ENCODE measurements around the gene ZNF280A. TPM values are rescaled to one million over a fixed set of nuclear protein-coding genes. Genes with fewer than 3 reads are reported as not detected.

Gene ZNF280A
- total and polyA plus RNA-seq, 9 of the 15 experiments (the other 6 are each of a cell fraction or from before 2014, with no cell fraction given), result 19.0 to 40.8 (median 28.6) TPM

- in situ Hi-C loops (cut with MboI) (no loop called here), intact Hi-C loops (cut with micrococcal nuclease) (loop anchor here (1.0 to 10.0 kb wide), 9 partner anchors 17 to 924 kb away; partner anchors contain the start of genes CCDC116, MAPK1, YDJC and ZNF280A)
- no TSS peak for BruUV-seq (replicated peaks)
- Histone ChIP-seq H3K36me3 (ENCODE audit: control insufficient read depth, insufficient read depth, low read length) (peaks cover 33% of the 10 kb centered on the region), H3K4me1 (replicated peaks in 1 of 2; ENCODE audit: control insufficient read depth in 2 of 2, insufficient read depth in 2 of 2, low read length in 2 of 2) (peaks cover 39 to 43% of the 10 kb centered on the region in 2 experiments), H3K27ac (ENCODE audit: extremely low read depth, low read depth, low read length) (peak within 1 kb of the TSS; percentile 78), H3K4me3 (peak within 1 kb of the TSS; percentile 54), H4K20me1 (replicated peaks; ENCODE audit: control insufficient read depth, insufficient read depth, low read length) (peaks cover 27% of the 10 kb centered on the region), H3K27me3 (ENCODE audit: control insufficient read depth in 2 of 2, insufficient read depth in 2 of 2, low read length in 2 of 2) (no peaks in the 10 kb centered on the region; a peak in 1 of 5 replicates), H3K9me1 (ENCODE audit: control insufficient read depth, insufficient read depth, low read length) (peaks cover 20% of the 10 kb centered on the region), H3K79me2 (ENCODE audit: control insufficient read depth, insufficient read depth, low read length) (peaks cover 40% of the 10 kb centered on the region), H3K9ac (ENCODE audit: insufficient read depth in 1 of 2, low read depth in 2 of 2, low read length in 2 of 2) (peak within 1 kb of the TSS; percentile 79 to 91), H3K9me3 (replicated peaks; ENCODE audit: control insufficient read depth, insufficient read depth, low read depth, low read length) (no peaks in the 10 kb centered on the region), H3K4me2 (ENCODE audit: insufficient read depth, low read length) (peak within 1 kb of the TSS; percentile 82), H2AFZ (ENCODE audit: low read depth, low read length) (peak within 1 kb of the TSS; percentile 86)
- CTCF ChIA-PET (ENCODE audit: low intra/inter-chr PET ratio), result interaction anchor here (0.6 to 4.2 kb wide), 23 partner anchors 8 to 150 kb away, joined by 3 to 65 read pairs (median 4); partner anchors contain the start of genes ZNF280A and ZNF280B
- POLR2A ChIA-PET, result interaction anchor here (0.5 to 4.6 kb wide), 42 partner anchors 9 to 665 kb away, joined by 3 to 64 read pairs (median 5); partner anchors contain the start of genes ZNF280A and ZNF280B
- FAIRE-seq (peak; percentile 98), DNase-seq (ENCODE audit: extremely low read depth in 1 of 4, low spot score in 3 of 4) (peak; percentile 100), ATAC-seq (peak; percentile 92)
- WGBS (ENCODE audit: insufficient coverage, low coverage, missing lambda C conversion rate), result 5% methylated on average over 32 of the region's 32 CpGs
- no peak for TF ChIP-seq KLF6 (CRISPR knock-in tag; IDR thresholded peaks at IDR 0.05; ENCODE audit: borderline replicate concordance)
- TF ChIP-seq, protein P1, sequence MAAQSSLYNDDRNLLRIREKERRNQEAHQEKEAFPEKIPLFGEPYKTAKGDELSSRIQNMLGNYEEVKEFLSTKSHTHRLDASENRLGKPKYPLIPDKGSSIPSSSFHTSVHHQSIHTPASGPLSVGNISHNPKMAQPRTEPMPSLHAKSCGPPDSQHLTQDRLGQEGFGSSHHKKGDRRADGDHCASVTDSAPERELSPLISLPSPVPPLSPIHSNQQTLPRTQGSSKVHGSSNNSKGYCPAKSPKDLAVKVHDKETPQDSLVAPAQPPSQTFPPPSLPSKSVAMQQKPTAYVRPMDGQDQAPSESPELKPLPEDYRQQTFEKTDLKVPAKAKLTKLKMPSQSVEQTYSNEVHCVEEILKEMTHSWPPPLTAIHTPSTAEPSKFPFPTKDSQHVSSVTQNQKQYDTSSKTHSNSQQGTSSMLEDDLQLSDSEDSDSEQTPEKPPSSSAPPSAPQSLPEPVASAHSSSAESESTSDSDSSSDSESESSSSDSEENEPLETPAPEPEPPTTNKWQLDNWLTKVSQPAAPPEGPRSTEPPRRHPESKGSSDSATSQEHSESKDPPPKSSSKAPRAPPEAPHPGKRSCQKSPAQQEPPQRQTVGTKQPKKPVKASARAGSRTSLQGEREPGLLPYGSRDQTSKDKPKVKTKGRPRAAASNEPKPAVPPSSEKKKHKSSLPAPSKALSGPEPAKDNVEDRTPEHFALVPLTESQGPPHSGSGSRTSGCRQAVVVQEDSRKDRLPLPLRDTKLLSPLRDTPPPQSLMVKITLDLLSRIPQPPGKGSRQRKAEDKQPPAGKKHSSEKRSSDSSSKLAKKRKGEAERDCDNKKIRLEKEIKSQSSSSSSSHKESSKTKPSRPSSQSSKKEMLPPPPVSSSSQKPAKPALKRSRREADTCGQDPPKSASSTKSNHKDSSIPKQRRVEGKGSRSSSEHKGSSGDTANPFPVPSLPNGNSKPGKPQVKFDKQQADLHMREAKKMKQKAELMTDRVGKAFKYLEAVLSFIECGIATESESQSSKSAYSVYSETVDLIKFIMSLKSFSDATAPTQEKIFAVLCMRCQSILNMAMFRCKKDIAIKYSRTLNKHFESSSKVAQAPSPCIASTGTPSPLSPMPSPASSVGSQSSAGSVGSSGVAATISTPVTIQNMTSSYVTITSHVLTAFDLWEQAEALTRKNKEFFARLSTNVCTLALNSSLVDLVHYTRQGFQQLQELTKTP (IDR thresholded peaks at IDR 0.05; ENCODE audit: low read depth in 1 of 2, partially characterized antibody in 2 of 2), result no peak
- no peak for TF ChIP-seq EP400 (IDR thresholded peaks at IDR 0.05)
- no peak for TF ChIP-seq KAT2B (IDR thresholded peaks at IDR 0.05; ENCODE audit: low read depth, low read length)
- TF ChIP-seq EGR1 (conservative IDR thresholded peaks at IDR 0.05), result no peak
- TF ChIP-seq KLF1 (tag; IDR thresholded peaks at IDR 0.05), result no peak
- TF ChIP-seq, protein P2, sequence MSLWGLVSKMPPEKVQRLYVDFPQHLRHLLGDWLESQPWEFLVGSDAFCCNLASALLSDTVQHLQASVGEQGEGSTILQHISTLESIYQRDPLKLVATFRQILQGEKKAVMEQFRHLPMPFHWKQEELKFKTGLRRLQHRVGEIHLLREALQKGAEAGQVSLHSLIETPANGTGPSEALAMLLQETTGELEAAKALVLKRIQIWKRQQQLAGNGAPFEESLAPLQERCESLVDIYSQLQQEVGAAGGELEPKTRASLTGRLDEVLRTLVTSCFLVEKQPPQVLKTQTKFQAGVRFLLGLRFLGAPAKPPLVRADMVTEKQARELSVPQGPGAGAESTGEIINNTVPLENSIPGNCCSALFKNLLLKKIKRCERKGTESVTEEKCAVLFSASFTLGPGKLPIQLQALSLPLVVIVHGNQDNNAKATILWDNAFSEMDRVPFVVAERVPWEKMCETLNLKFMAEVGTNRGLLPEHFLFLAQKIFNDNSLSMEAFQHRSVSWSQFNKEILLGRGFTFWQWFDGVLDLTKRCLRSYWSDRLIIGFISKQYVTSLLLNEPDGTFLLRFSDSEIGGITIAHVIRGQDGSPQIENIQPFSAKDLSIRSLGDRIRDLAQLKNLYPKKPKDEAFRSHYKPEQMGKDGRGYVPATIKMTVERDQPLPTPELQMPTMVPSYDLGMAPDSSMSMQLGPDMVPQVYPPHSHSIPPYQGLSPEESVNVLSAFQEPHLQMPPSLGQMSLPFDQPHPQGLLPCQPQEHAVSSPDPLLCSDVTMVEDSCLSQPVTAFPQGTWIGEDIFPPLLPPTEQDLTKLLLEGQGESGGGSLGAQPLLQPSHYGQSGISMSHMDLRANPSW (CRISPR knock-in tag; IDR thresholded peaks at IDR 0.05), result peak; percentile 100
- TF ChIP-seq PURB (CRISPR knock-in tag; IDR thresholded peaks at IDR 0.05; ENCODE audit: low read depth), result no peak
- TF ChIP-seq SRF (CRISPR knock-in tag; IDR thresholded peaks at IDR 0.05), result no peak
- TF ChIP-seq E2F1 (CRISPR knock-in tag; IDR thresholded peaks at IDR 0.05), result peak; percentile 98
- no peak for TF ChIP-seq ZSCAN32 (CRISPR knock-in tag; IDR thresholded peaks at IDR 0.05)
- no peak for TF ChIP-seq ZNF589 (CRISPR knock-in tag; IDR thresholded peaks at IDR 0.05; ENCODE audit: low read depth)
- no peak for TF ChIP-seq ZNF140 (CRISPR knock-in tag; IDR thresholded peaks at IDR 0.05)
These were observed 39.0 kb upstream of the ZNF280A start, which contains the start of gene PRAME for GRCh38 chr22:22558972-22559603. TSS of gene PRAME (minus strand) at chr22:22559265. CDS start at chr22:22556832, 2,433 bp downstream.

Data from K562 (cell line).